Smooth muscle cell (in vitro differentiated cells): ENCODE measurements around the gene CCSER2. TPM values are rescaled to one million over a fixed set of nuclear protein-coding genes. Genes with fewer than 3 reads are reported as not detected.
"Not testable (repeated sequence)": the region's sequence is repeated elsewhere in the genome, so short reads cannot be mapped to it uniquely, and the experiment has no call there.

Source experiments
- DNase-seq: peaks from one replicate; lab custom pipeline; 2025; ENCODE audit not compliant: unreplicated experiment; lab: John Stamatoyannopoulos, UW
- H2AFZ ChIP-seq: fragments of 200-600 bp; sonication (generic); 2 replicates; pipeline ENCODE4 v1.6.0; 2016; ENCODE audit warnings: antibody characterized with exemption, low read depth, mild to moderate bottlenecking
- H3F3A ChIP-seq: fragments of 200-600 bp; sonication (generic); 2 replicates; pipeline ENCODE4 v1.6.0; 2017; ENCODE audit warnings: antibody characterized with exemption, low read depth
- H3K27ac ChIP-seq: fragments of 200-600 bp; sonication (generic); 2 replicates; pipeline ENCODE4 v1.5.1; 2016; ENCODE audit warnings: low read depth, mild to moderate bottlenecking
- H3K27me3 ChIP-seq: fragments of 200-600 bp; sonication (generic); 2 replicates; pipeline ENCODE4 v1.6.1; 2016; ENCODE audit warnings: low read depth, mild to moderate bottlenecking
- H3K36me3 ChIP-seq: fragments of 200-600 bp; sonication (generic); 2 replicates; pipeline ENCODE4 v1.5.1; 2016; ENCODE audit warnings: low read depth
- H3K4me1 ChIP-seq: fragments of 200-600 bp; sonication (generic); 2 replicates; pipeline ENCODE4 v1.5.1; 2016; ENCODE audit warnings: low read depth
- H3K4me2 ChIP-seq: fragments of 200-600 bp; sonication (generic); 2 replicates; pipeline ENCODE4 v1.6.0; 2016; ENCODE audit warnings: mild to moderate bottlenecking
- H3K4me3 ChIP-seq: fragments of 200-600 bp; sonication (generic); 2 replicates; pipeline ENCODE4 v1.5.1; 2016; ENCODE audit warnings: mild to moderate bottlenecking
- H3K79me2 ChIP-seq: fragments of 200-600 bp; sonication (generic); 2 replicates; pipeline ENCODE4 v1.6.0; 2016; ENCODE audit warnings: low read depth, mild to moderate bottlenecking
- H3K9ac ChIP-seq: fragments of 200-600 bp; sonication (generic); 2 replicates; pipeline ENCODE4 v1.6.0; 2016; ENCODE audit warnings: low read depth
- H3K9me3 ChIP-seq: fragments of 200-600 bp; sonication (generic); replicated peaks from 2 replicates; pipeline ENCODE4 v1.5.1; 2016; ENCODE audit warnings: low read depth
- H4K20me1 ChIP-seq: fragments of 200-600 bp; sonication (generic); 2 replicates; pipeline ENCODE4 v1.6.0; 2016; ENCODE audit warnings: low read depth
- CTCF ChIP-seq: fragments of 200-600 bp; sonication (generic); IDR thresholded peaks from 2 replicates; pipeline ENCODE4 v1.5.1; 2017; ENCODE audit warnings: borderline replicate concordance, mild to moderate bottlenecking, antibody characterized with exemption; ENCODE audit not compliant: insufficient read depth, poor library complexity, severe bottlenecking
- WGBS: methylation state at CpG from one replicate; pipeline ENCODE4 v1.1.7; 2016; ENCODE audit warnings: low lambda C conversion rate; 5-methylcytosine and 5-hydroxymethylcytosine counted together
- polyA plus RNA-seq: library from polyadenylated mRNA; unstranded; fragments of >200 nt; fragmentation: Nextera tagmentation; extraction: Ambion mirVana; gene quantifications from 2 replicates; pipeline ENCODE4 v1.2.1, GENCODE V29; 2016
- total RNA-seq: library from RNA; depleted of rRNA; stranded (reverse); fragments of >200 nt; gene quantifications from 2 replicates; pipeline ENCODE4 v1.2.3, GENCODE V29; 2014

Gene CCSER2
- total and polyA plus RNA-seq, 2 experiments from 2014 or later = 32.8 to 42.1 TPM

- H3K36me3 ChIP-seq = no peaks in the 10 kb centered on the region
- peaks cover 7% of the 10 kb centered on the region for H3K4me1 ChIP-seq
- no peak overlapping the region for H3K9ac ChIP-seq
- H3K79me2 ChIP-seq = peaks cover 95% of the 10 kb centered on the region
- H3K9me3 ChIP-seq = no peaks in the 10 kb centered on the region
- no peaks in the 10 kb centered on the region for H3K27me3 ChIP-seq
- WGBS = 74% methylated on average over 1 of the region's 1 CpG
- no peak overlapping the region for H3K4me2 ChIP-seq
- no peak overlapping the region for H3K4me3 ChIP-seq
- no peak overlapping the region for H3K27ac ChIP-seq
- H4K20me1 ChIP-seq = peaks cover 95% of the 10 kb centered on the region
- H3F3A ChIP-seq = no peaks in the 10 kb centered on the region
- H2AFZ ChIP-seq = no peak overlapping the region
- no peak for TF ChIP-seq CTCF
- no peak for DNase-seq
Observed at GRCh38 chr10:84341983-84342382, 13.6 kb downstream of the CCSER2 start.

- H3K27ac ChIP-seq = no peak overlapping the region
- H3K36me3 ChIP-seq = no peaks in the 10 kb centered on the region
- DNase-seq = no peak
- no peaks in the 10 kb centered on the region for H3F3A ChIP-seq
- WGBS = 93% methylated on average over 6 of the region's 6 CpGs
- no peaks in the 10 kb centered on the region for H3K9me3 ChIP-seq
- H3K4me2 ChIP-seq = no peak overlapping the region
- no peak overlapping the region for H2AFZ ChIP-seq
- no peak overlapping the region for H3K4me3 ChIP-seq
- no peak for TF ChIP-seq CTCF
- H3K4me1 ChIP-seq = peaks cover 3% of the 10 kb centered on the region
- H3K79me2 ChIP-seq = peaks cover 94% of the 10 kb centered on the region
- no peak overlapping the region for H3K9ac ChIP-seq
- H3K27me3 ChIP-seq = no peaks in the 10 kb centered on the region
- H4K20me1 ChIP-seq = peaks cover 93% of the 10 kb centered on the region
Observed at GRCh38 chr10:84342584-84342983, 14.2 kb downstream of the CCSER2 start.

GRCh38 chr10:84343831-84344230 is 15.4 kb downstream of the CCSER2 start:
- Histone ChIP-seq H3K4me2 (no peak overlapping the region), H3K9ac (no peak overlapping the region), H3K4me1 (no peaks in the 10 kb centered on the region), H4K20me1 (peaks cover 91% of the 10 kb centered on the region), H3K36me3 (no peaks in the 10 kb centered on the region), H3K9me3 (no peaks in the 10 kb centered on the region), H3K27ac (no peak overlapping the region), H3K79me2 (peaks cover 83% of the 10 kb centered on the region), H3K27me3 (no peaks in the 10 kb centered on the region), H2AFZ (no peak overlapping the region), H3F3A (no peaks in the 10 kb centered on the region), H3K4me3 (no peak overlapping the region)
- no peak for DNase-seq
- TF ChIP-seq CTCF = no peak
- WGBS = 94% methylated on average over 1 of the region's 1 CpG

- no peak for TF ChIP-seq CTCF
- no peak overlapping the region for H3K27ac ChIP-seq
- no peak overlapping the region for H3K4me3 ChIP-seq
- no peaks in the 10 kb centered on the region for H3K4me1 ChIP-seq
- H2AFZ ChIP-seq = no peak overlapping the region
- no peaks in the 10 kb centered on the region for H3K27me3 ChIP-seq
- H3K9me3 ChIP-seq = no peaks in the 10 kb centered on the region
- no peaks in the 10 kb centered on the region for H3K36me3 ChIP-seq
- WGBS = 90% methylated on average over 4 of the region's 4 CpGs
- H3K4me2 ChIP-seq = no peak overlapping the region
- H4K20me1 ChIP-seq = peaks cover 91% of the 10 kb centered on the region
- no peak for DNase-seq
- H3F3A ChIP-seq = no peaks in the 10 kb centered on the region
- peaks cover 79% of the 10 kb centered on the region for H3K79me2 ChIP-seq
- H3K9ac ChIP-seq = no peak overlapping the region
Observed at GRCh38 chr10:84344526-84344925, 16.1 kb downstream of the CCSER2 start.

- H4K20me1 ChIP-seq = peaks cover 91% of the 10 kb centered on the region
- not testable (repeated sequence) for H2AFZ ChIP-seq, H3K4me3 ChIP-seq, H3K9me3 ChIP-seq, H3K36me3 ChIP-seq, H3K27ac ChIP-seq, H3K9ac ChIP-seq, H3K4me2 ChIP-seq, H3K27me3 ChIP-seq, DNase-seq, H3K4me1 ChIP-seq, H3F3A ChIP-seq
- H3K79me2 ChIP-seq = peaks cover 78% of the 10 kb centered on the region
- 95% methylated on average over 8 of the region's 31 CpGs for WGBS
Observed at GRCh38 chr10:84347575-84348002, 19.2 kb downstream of the CCSER2 start.
